ENCODE results near the gene TMUB1.

Gene TMUB1

DNA sequence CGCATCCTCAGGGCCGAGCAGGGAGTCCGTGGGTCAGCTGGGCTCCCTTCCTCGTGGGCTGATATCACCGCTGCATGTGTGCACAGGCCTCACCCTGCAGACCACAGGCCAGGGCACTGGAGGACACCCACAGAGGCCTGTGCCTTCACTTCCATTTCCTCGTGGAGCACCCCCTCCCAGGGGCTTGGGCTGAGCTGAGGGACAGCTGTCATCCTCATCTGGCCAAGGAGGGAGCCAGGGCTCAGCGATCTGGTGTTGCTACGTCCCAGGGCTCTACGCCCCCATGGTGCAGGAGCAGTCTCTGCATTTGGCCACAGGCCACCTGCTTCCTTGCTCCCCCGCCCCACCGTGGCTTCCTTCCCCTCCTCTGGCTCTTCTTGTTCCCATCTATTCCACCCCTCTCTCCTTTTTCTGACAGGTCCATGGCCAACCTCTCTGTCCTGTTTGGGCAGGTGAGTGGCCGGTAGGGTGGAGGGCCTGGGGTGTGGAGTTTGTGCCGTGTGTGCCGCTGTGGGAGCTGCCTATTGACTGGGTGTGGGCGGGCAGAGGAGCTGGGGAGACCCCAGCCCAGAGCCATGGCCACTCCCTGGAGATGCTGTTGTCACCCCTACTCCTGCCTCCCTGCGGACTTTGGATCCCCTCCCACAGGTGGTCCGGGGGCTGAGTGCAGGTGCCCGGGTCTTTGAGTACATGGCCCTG lies 43.3 kb downstream of the TMUB1 start:
- H3K36me3 ChIP-seq (ENCODE audit: insufficient read depth, low read length): peaks cover 64% of the 10 kb centered on the region
- no peaks in the 10 kb centered on the region for H3K27me3 ChIP-seq (ENCODE audit: insufficient read depth, low read length, poor library complexity)
- DNase-seq (no peak), ATAC-seq (ENCODE audit: insufficient read depth, low read depth) (0 out of 3 replicates have a peak, but pooled peaks have one; percentile 18)
- H2AFZ ChIP-seq (ENCODE audit: low read depth, low read length): no peak overlapping the region
- no peak for TF ChIP-seq EZH2 (IDR thresholded peaks at IDR 0.05; ENCODE audit: borderline replicate concordance, low read depth, low read length, severe bottlenecking)
- TF ChIP-seq, protein P1, sequence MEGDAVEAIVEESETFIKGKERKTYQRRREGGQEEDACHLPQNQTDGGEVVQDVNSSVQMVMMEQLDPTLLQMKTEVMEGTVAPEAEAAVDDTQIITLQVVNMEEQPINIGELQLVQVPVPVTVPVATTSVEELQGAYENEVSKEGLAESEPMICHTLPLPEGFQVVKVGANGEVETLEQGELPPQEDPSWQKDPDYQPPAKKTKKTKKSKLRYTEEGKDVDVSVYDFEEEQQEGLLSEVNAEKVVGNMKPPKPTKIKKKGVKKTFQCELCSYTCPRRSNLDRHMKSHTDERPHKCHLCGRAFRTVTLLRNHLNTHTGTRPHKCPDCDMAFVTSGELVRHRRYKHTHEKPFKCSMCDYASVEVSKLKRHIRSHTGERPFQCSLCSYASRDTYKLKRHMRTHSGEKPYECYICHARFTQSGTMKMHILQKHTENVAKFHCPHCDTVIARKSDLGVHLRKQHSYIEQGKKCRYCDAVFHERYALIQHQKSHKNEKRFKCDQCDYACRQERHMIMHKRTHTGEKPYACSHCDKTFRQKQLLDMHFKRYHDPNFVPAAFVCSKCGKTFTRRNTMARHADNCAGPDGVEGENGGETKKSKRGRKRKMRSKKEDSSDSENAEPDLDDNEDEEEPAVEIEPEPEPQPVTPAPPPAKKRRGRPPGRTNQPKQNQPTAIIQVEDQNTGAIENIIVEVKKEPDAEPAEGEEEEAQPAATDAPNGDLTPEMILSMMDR (IDR thresholded peaks at IDR 0.05; ENCODE audit: borderline replicate concordance, extremely low read depth, low read length, poor library complexity, severe bottlenecking): no peak
- H3K4me1 ChIP-seq (ENCODE audit: insufficient read depth, low read length): no peaks in the 10 kb centered on the region
- H3K4me3 ChIP-seq (ENCODE audit: low read depth in 1 of 2, low read length in 2 of 2): no peak overlapping the region
- H4K20me1 ChIP-seq (ENCODE audit: insufficient read depth, low read length): peaks cover 3% of the 10 kb centered on the region; the same call in 1 of the 2 replicates
- no peaks in the 10 kb centered on the region for H3K9me3 ChIP-seq (ENCODE audit: insufficient read depth, low read length, severe bottlenecking)
- no peak overlapping the region for H3K27ac ChIP-seq (ENCODE audit: low read length)
- H3K4me2 ChIP-seq (ENCODE audit: insufficient read depth, low read length): no peak overlapping the region
- no peaks in the 10 kb centered on the region for H3K79me2 ChIP-seq (ENCODE audit: insufficient read depth, low read length)
- H3K9ac ChIP-seq (ENCODE audit: low read depth, low read length): no peak overlapping the region

DNA sequence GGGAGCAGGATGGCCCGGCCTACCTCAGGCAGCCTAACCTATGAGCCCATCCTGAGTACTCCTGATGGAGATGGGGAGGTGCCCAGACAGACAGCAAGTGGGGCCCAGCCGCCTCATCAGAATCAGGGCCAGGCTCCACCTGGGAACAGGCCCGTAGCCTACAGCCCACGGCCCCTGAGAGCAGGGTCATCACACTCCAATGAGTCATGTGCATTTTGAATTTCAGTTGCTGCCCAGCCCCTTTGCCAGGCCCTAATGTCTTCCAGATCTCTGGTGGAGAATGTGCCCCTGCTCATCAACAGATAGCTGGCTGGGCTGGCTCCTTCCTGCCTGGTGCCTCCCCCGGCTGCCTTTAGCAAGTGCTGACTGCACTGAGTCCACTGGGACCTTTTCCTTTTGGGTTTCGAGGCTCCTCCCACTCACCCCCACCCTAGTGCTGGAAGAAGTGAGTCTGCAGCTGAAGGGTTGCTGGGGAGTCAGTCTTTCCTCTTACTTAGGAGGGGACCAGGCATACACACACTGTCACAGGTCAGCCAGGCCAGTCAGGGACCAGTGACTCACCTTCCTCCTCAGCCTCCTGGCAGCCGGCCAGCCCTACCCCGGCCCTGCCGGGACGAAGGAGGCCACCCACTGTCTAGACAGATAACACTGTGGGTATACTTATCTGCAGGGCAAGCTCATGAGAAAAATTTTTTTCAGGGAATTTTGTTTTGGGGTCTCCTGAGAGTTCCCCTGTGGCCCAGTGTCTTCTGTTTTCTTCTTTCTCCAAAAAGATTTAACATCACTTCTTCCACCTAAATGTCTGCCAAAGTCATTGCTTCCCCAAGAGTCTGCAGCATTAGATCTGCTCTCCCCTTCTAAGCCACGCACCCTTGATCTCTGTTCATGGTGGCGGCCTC lies 44.1 kb downstream of the TMUB1 start:
- Histone ChIP-seq H3K79me2 (ENCODE audit: insufficient read depth, low read length) (no peaks in the 10 kb centered on the region), H3K27ac (ENCODE audit: low read length) (no peak overlapping the region), H3K4me1 (ENCODE audit: insufficient read depth, low read length) (no peaks in the 10 kb centered on the region), H3K4me3 (ENCODE audit: low read depth in 1 of 2, low read length in 2 of 2) (no peak overlapping the region), H2AFZ (ENCODE audit: low read depth, low read length) (no peak overlapping the region), H4K20me1 (ENCODE audit: insufficient read depth, low read length) (peaks cover 3% of the 10 kb centered on the region; the same call in 1 of the 2 replicates), H3K9ac (ENCODE audit: low read depth, low read length) (no peak overlapping the region), H3K36me3 (ENCODE audit: insufficient read depth, low read length) (peaks cover 64% of the 10 kb centered on the region), H3K27me3 (ENCODE audit: insufficient read depth, low read length, poor library complexity) (no peaks in the 10 kb centered on the region), H3K9me3 (ENCODE audit: insufficient read depth, low read length, severe bottlenecking) (no peaks in the 10 kb centered on the region), H3K4me2 (ENCODE audit: insufficient read depth, low read length) (no peak overlapping the region)
- DNase-seq (no peak), ATAC-seq (ENCODE audit: insufficient read depth, low read depth) (peak; percentile 22; the same call in 2 of the 3 replicates)
- TF ChIP-seq, protein P1 (IDR thresholded peaks at IDR 0.05; ENCODE audit: borderline replicate concordance, extremely low read depth, low read length, poor library complexity, severe bottlenecking): no peak
- TF ChIP-seq EZH2 (IDR thresholded peaks at IDR 0.05; ENCODE audit: borderline replicate concordance, low read depth, low read length, severe bottlenecking): no peak

DNA sequence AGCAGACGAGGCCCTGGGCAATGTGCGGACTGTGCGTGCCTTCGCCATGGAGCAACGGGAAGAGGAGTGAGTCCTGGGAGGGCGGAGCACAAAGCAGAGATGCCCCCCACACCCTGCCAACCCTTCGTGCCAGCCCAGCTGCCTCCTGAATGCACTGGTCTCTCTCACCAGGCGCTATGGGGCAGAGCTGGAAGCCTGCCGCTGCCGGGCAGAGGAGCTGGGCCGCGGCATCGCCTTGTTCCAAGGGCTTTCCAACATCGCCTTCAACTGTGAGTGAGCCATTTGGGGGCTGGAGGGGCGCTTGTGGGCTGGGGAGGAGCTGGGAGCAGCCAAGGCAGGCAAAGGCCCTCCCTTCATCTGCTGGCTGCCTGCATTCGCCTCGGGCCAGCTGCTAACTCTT lies 47.4 kb downstream of the TMUB1 start:
- H3K36me3 ChIP-seq (ENCODE audit: insufficient read depth, low read length): peaks cover 56% of the 10 kb centered on the region
- H3K27ac ChIP-seq (ENCODE audit: low read length): no peak overlapping the region
- H3K4me2 ChIP-seq (ENCODE audit: insufficient read depth, low read length): no peak overlapping the region
- H3K4me3 ChIP-seq (ENCODE audit: low read depth in 1 of 2, low read length in 2 of 2): no peak overlapping the region
- H3K9ac ChIP-seq (ENCODE audit: low read depth, low read length): no peak overlapping the region
- peaks cover 7% of the 10 kb centered on the region; the same call in 1 of the 2 replicates for H3K79me2 ChIP-seq (ENCODE audit: insufficient read depth, low read length)
- no peaks in the 10 kb centered on the region for H3K4me1 ChIP-seq (ENCODE audit: insufficient read depth, low read length)
- no peak for ATAC-seq (ENCODE audit: insufficient read depth, low read depth)
- 0 out of 2 replicates have a peak, but pooled peaks cover 9% of the 10 kb centered on the region for H4K20me1 ChIP-seq (ENCODE audit: insufficient read depth, low read length)
- TF ChIP-seq, protein P1 (IDR thresholded peaks at IDR 0.05; ENCODE audit: borderline replicate concordance, extremely low read depth, low read length, poor library complexity, severe bottlenecking): no peak
- no peak for TF ChIP-seq EZH2 (IDR thresholded peaks at IDR 0.05; ENCODE audit: borderline replicate concordance, low read depth, low read length, severe bottlenecking)
- H3K9me3 ChIP-seq (ENCODE audit: insufficient read depth, low read length, severe bottlenecking): no peaks in the 10 kb centered on the region
- DNase-seq: no peak
- H2AFZ ChIP-seq (ENCODE audit: low read depth, low read length): no peak overlapping the region
- H3K27me3 ChIP-seq (ENCODE audit: insufficient read depth, low read length, poor library complexity): no peaks in the 10 kb centered on the region

Data from DND-41 (cell line).